NCI-H69 (cell line): ENCODE data around the gene ARL14EPL.
A peak's percentile ranks its signal among the peaks of the same experiment; 100 is the strongest.
"Not testable (repeated sequence)": the region's sequence is repeated elsewhere in the genome, so short reads cannot be mapped to it uniquely, and the experiment has no call there.

Experiments
- DNase-seq: peaks from one replicate; lab custom pipeline; 2025; lab: John Stamatoyannopoulos, UW

ARL14EPL gene

DNA sequence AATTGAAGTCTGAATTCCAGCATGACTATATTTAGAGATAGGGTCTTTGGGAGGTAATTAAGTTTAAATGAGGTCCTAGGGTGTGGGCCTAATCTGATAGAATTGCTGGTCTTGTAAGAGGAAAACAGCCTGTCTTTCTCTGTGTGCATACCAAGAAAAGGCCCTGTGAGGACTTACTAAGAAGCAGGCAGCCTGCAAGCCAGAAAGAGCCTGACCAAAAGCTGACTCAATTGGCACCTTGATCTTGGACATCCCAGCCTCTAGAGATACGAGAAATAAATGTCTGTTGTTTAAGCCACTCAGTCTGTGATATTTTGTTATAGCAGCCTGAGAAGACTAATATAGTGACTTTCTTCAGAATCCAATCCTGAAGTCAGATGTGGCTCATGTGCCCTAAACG, 14.6 kb downstream of the ARL14EPL start:
- no peak for DNase-seq

DNA sequence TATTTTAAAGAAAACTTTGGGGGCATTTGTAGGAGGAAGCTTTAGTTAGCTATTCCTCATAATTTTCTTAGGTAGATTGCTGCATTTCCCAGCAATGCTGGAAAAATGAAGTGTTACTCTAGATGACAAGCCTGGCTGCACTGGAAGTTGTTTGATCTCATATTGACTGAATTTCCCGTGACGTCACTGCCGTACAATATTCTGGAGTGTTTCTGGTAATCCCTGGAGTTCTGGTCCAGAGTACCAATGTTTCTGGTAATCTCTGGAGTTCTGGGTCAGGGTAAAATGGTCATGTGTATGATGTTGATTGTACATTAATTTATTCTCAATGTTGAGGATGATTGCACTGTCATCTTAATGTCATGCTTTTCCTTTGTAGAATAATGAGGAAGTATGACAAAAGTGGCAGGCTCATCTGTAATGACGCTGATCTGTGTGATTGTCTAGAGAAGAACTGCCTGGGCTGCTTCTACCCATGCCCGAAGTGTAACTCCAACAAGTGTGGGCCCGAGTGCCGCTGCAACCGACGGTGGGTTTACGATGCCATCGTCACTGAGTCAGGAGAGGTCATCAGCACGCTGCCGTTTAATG, 26.2 kb downstream of the ARL14EPL start:
- DNase-seq: no peak

GRCh38 chr5:116062352-116062751, 30.1 kb downstream of the ARL14EPL start:
- peak; percentile 78 for DNase-seq

DNA sequence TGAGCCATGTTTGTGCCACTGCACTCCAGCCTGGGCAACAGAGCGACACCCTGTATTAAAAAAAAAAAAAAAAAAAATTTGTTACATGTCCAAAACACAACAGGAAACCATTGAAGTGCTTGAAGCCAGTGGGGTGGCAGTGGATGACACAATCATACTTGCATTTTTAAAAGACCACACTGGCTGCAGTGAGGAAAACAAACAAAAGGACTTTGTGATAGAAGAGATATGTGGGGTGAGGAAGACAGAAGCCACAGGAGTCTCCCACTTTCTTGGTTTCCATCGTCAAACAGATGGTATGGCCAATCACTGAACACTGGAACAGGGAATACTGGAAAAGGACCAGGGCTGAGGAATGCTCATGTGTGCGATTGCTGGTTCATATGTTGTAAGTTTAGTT, 31.7 kb downstream of the ARL14EPL start:
- peak; percentile 22 for DNase-seq

DNA sequence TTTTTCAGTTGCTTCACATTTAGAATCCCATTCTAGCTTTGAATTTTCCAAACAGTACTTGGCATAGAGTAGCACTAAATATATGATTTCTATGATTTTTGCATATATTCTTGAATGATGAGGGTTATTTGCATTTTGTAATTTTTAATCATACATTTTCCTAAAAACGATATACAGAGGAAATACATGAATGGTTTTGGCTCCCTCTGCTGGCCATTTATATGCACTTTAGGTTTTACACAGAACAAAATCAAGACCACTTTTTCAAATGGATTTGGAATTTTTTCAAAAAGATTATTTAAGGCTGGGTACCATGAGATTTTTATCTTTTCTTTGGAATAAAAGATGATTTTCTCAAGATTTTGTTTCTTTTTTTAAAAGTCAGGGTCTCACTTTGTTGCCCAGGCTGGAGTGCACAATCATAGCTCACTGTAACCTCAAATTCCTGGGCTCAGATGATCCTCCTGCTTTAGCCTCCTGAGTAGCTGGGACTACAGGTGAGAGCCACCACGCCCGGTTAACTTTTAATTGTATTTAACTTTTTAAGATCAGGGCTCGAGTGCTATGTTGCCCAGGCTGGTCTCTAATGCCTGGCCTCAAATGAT, 35.9 kb downstream of the ARL14EPL start:
- peak; percentile 72 for DNase-seq

DNA sequence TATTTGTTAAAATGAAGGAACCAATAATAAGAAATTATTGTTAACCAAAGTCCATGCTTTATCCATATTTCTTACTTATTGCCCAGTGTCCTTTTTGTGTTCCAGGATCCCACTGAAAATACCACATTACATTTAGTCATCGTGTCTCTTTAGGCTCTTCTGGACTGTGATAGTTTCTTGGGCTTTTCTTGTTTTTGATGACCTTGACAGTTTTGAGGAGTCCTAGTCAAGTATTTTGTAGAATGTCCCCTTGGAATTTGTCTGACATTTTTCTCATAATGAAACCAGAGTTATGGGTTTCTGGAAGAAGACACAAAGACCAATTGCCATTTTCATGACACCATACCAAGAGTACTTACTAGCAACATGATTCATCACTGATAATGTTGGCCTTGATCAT, 38.9 kb downstream of the ARL14EPL start:
- DNase-seq: no peak

DNA sequence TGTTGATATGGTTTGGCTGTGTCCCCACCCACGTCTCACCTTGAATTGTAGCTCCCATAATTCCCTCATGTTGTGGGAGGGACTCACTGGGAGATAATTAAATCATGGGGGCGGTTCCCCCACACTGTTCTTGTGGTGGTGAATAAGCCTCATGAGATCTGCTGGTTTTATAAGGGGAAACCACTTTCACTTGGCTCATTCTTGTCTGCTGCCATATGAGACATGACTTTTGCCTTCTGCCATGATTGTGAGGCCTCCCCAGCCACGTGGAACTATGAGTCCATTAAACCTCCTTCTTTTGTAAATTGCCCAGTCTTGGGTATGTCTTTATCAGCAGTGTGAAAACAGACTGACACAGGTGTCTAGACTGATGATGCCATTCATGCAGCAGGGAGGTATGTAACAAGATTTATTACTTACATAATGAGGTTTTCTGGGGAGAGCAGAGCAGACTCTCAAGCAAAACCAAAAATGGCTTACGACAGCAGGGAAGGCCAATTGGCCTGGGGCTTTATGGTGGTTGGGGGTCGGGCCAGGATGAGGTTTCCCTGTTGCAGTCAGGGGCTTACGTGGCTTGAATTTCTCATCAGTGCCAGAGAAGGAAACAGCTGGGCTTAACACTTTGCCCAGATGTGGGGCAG, 43.0 kb downstream of the ARL14EPL start:
- peak; percentile 64 for DNase-seq

GRCh38 chr5:116076496-116076895, 44.2 kb downstream of the ARL14EPL start:
- DNase-seq: no peak

- no peak for DNase-seq
Measured at GRCh38 chr5:116078199-116078598, 45.9 kb downstream of the ARL14EPL start.

GRCh38 chr5:116084287-116084691, 52.0 kb downstream of the ARL14EPL start:
- peak; percentile 72 for DNase-seq

- peak; percentile 92 for DNase-seq
Measured at GRCh38 chr5:116084871-116085715, 52.8 kb downstream of the ARL14EPL start, which contains the start of gene COMMD10. COMMD10 (plus strand) TSS chr5:116085025.

DNA sequence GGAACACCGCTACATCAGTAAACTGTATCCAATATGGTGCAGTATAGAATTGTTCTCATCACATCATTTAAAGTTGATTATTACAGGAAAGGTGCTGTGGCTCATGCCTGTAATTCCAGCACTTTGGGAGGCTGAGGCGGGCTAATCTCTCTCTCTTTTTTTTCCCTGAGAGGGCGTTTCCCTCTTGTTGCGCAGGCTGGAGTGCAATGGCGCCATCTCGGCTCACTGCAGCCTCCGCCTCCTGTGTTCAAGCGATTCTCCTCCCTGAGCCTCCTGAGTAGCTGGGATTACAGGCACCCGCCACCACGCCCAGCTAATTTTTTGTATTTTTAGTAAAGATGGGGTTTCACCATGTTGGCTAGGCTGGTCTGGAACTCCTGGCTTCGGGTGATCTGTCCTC, 54.0 kb downstream of the ARL14EPL start:
- not testable (repeated sequence) for DNase-seq

DNA sequence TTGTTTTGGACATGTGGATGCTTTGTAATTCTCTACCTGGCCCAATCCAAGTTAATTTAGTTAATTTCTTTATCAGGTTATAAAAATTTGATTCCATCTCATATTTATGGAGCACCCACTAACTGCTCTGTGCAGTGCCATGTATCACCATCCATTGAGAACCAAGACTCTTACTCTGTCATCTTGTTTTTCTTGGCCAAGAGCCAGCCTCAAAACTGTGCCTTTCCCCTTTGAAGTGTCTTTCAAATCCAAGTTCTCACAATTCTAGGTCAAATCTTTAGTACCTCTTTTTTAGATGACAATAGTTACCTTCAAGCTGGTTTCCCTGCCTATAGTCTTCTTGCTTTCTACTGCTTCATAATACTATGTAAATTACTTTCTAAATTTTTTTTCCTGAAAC, 55.8 kb downstream of the ARL14EPL start:
- DNase-seq: peak; percentile 33

DNA sequence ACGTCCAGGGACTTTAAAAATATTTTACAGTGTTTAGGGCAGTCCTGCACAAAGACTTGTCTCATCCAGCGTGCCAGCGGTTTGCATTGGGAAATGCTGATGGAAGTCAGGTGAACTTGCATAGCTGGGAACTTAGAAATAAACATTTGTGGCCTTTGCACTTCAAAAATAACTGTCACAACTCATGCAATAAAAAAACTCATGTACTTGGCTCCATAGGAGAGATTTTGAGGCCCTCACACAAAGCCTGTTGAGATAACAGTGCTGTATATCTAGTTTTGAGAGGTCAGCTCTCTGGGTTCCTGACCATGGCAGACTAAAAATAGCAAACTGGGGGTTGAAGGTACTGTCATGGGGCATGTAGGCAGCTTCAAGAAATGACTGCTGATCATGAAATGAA, 58.0 kb downstream of the ARL14EPL start:
- DNase-seq: no peak

GRCh38 chr5:116091416-116091815, 59.1 kb downstream of the ARL14EPL start:
- DNase-seq: no peak

GRCh38 chr5:116097301-116097700, 65.0 kb downstream of the ARL14EPL start:
- no peak for DNase-seq

GRCh38 chr5:116098998-116099397, 66.7 kb downstream of the ARL14EPL start:
- DNase-seq: no peak

- DNase-seq: not testable (repeated sequence)
Measured at GRCh38 chr5:116104941-116105340, 72.7 kb downstream of the ARL14EPL start.
